Esophagus squamous epithelium (tissue), 4 donors: ENCODE data around the gene GSTM4.
"Not testable (repeated sequence)": the region's sequence is repeated elsewhere in the genome, so short reads cannot be mapped to it uniquely, and the experiment has no call there.

Experiments
- CTCF ChIP-seq, 6 experiments: fragments of 450-650 bp in 4 of 6; fragments of 200-600 bp in 2 of 6; sonication (generic) in 2 of 6; IDR thresholded peaks; one replicate each; pipeline ENCODE4 v1.5.1; 2016 to 2019; ENCODE audit warnings: antibody characterized with exemption in 6 of 6, mild to moderate bottlenecking in 4 of 6, moderate library complexity in 4 of 6
- POLR2A ChIP-seq, 4 donors: fragments of 450-650 bp; IDR thresholded peaks; one replicate each; pipeline ENCODE4 v1.6.1; 2017; ENCODE audit warnings: antibody characterized with exemption in 4 of 4, mild to moderate bottlenecking in 4 of 4, moderate library complexity in 3 of 4

GRCh38 chr1:109673861-109674260, 18.0 kb downstream of the GSTM4 start:
- TF ChIP-seq CTCF, POLR2A (IDR thresholded peaks at IDR 0.05): not testable (repeated sequence)
